ENCODE results near the gene KCNIP2. TPM values are rescaled to one million over a fixed set of nuclear protein-coding genes. Genes with fewer than 3 reads are reported as not detected.

The KCNIP2 gene
- total RNA-seq, 1 donor from 2014 or later = 3.0 TPM

GRCh38 chr10:101834341-101834740 lies 9.3 kb downstream of the KCNIP2 start:
- DNase-seq (peak; percentile 85), ATAC-seq (peak; percentile 62)
- Histone ChIP-seq H3K4me3 (no peak overlapping the region), H3K27me3 (no peaks in the 10 kb centered on the region), H3K27ac (no peak overlapping the region), H3K4me1 (peaks cover 24% of the 10 kb centered on the region), H3K9me3 (no peaks in the 10 kb centered on the region), H3K36me3 (no peaks in the 10 kb centered on the region)
- intact Hi-C loops (cut with DNase I) = no loop called here
- TF ChIP-seq, protein P1, sequence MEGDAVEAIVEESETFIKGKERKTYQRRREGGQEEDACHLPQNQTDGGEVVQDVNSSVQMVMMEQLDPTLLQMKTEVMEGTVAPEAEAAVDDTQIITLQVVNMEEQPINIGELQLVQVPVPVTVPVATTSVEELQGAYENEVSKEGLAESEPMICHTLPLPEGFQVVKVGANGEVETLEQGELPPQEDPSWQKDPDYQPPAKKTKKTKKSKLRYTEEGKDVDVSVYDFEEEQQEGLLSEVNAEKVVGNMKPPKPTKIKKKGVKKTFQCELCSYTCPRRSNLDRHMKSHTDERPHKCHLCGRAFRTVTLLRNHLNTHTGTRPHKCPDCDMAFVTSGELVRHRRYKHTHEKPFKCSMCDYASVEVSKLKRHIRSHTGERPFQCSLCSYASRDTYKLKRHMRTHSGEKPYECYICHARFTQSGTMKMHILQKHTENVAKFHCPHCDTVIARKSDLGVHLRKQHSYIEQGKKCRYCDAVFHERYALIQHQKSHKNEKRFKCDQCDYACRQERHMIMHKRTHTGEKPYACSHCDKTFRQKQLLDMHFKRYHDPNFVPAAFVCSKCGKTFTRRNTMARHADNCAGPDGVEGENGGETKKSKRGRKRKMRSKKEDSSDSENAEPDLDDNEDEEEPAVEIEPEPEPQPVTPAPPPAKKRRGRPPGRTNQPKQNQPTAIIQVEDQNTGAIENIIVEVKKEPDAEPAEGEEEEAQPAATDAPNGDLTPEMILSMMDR (IDR thresholded peaks at IDR 0.05) = no peak

GRCh38 chr10:101833466-101833865 lies 10.1 kb downstream of the KCNIP2 start:
- no peak for ATAC-seq
- H3K27ac ChIP-seq = no peak overlapping the region
- H3K27me3 ChIP-seq = no peaks in the 10 kb centered on the region
- no peaks in the 10 kb centered on the region for H3K9me3 ChIP-seq
- H3K4me1 ChIP-seq = peaks cover 23% of the 10 kb centered on the region
- no peak overlapping the region for H3K4me3 ChIP-seq
- no peaks in the 10 kb centered on the region for H3K36me3 ChIP-seq
- TF ChIP-seq, protein P1 (IDR thresholded peaks at IDR 0.05) = no peak
- peak; percentile 19 for DNase-seq
- intact Hi-C loops (cut with DNase I) = no loop called here

GRCh38 chr10:101832325-101832771 lies 11.3 kb downstream of the KCNIP2 start:
- no peak for ATAC-seq
- TF ChIP-seq, protein P1 (IDR thresholded peaks at IDR 0.05) = no peak
- peaks cover 23% of the 10 kb centered on the region for H3K4me1 ChIP-seq
- H3K27ac ChIP-seq = no peak overlapping the region
- peak; percentile 32 for DNase-seq
- no peaks in the 10 kb centered on the region for H3K36me3 ChIP-seq
- no peaks in the 10 kb centered on the region for H3K9me3 ChIP-seq
- H3K4me3 ChIP-seq = no peak overlapping the region
- intact Hi-C loops (cut with DNase I) = no loop called here
- H3K27me3 ChIP-seq = no peaks in the 10 kb centered on the region

DNA sequence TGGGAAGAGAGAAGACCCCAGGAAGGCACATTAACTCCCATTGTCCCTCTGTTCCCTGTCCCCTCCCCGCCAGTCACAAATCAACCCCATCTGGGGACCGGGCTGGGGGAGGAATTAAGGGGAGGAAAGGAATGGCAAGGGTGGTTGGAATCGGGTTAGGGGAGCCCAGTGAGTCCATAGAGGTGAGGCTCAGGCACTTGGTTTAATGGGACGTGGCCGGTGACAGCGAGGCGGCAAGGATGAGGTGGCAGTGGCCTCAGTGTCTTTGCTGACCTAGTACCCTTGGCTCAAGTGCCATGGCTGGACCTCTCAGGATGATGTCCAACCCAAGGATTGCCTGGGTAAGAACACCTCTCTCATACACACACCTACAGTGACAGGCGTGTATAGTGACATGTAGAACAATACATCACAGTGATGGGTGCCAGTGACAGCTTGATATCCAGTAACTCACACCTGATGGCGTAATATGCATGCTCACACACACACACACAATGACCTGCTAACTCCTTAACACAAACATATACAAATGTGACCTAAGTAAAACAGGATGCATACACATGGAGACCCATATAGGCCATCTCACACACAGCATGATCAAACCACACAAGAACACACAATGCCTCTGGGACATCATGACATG lies 12.3 kb downstream of the KCNIP2 start:
- TF ChIP-seq, protein P1 (IDR thresholded peaks at IDR 0.05) = no peak
- peak overlapping the region; percentile 3 for H3K27ac ChIP-seq
- no peaks in the 10 kb centered on the region for H3K27me3 ChIP-seq
- no peaks in the 10 kb centered on the region for H3K9me3 ChIP-seq
- intact Hi-C loops (cut with DNase I) = no loop called here
- H3K4me1 ChIP-seq = peaks cover 23% of the 10 kb centered on the region
- H3K4me3 ChIP-seq = peak overlapping the region; percentile 58
- ATAC-seq = no peak
- no peaks in the 10 kb centered on the region for H3K36me3 ChIP-seq
- no peak for DNase-seq

DNA sequence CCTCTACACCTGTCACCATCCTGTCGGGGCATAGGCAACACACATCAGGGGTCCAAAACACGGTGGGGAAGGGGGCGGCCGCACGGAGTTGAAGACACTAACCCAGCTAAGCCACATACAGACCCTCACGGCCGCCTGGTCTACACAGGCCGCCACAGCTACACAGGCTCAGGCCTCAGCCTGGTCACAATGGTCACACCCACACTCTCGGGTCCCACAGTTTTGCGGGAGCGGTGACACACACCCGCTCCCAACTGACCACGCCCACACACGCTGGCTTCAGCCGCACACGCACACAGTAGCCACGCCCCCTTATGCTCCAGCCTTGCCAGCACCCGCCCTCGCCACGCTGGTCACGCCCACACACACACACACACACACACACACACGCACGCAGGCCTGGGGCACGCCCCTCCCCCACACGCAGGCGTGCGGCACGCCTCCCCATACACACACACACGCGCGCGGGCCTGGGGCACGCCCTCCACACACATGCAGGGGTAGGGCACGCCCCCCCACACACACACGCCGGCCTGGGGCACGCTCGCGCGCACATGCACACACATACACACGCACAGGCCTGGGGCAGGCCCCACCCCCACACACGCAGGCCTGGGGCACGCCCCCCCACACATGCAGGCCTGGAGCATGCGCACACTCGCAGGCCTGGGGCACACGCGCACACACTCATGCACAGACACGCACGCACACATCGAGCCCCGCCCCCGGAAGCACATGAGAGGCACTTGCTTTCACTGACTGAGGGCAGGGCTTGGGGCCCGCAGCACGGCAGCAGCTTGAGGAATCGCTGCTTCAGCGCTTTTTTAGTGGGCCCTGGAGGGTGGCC lies 13.1 kb downstream of the KCNIP2 start:
- intact Hi-C loops (cut with DNase I) = no loop called here
- ATAC-seq = peak; percentile 88
- Histone ChIP-seq H3K36me3 (no peaks in the 10 kb centered on the region), H3K9me3 (no peaks in the 10 kb centered on the region), H3K4me1 (peaks cover 23% of the 10 kb centered on the region), H3K4me3 (peak overlapping the region; percentile 58), H3K27me3 (no peaks in the 10 kb centered on the region), H3K27ac (peak overlapping the region; percentile 3)
- DNase-seq = peak; percentile 94
- TF ChIP-seq, protein P1 (IDR thresholded peaks at IDR 0.05) = no peak
